ENCODE measurements around the gene ZRANB2. TPM values are rescaled to one million over a fixed set of nuclear protein-coding genes. Genes with fewer than 3 reads are reported as not detected.

The ZRANB2 gene
- total RNA-seq, 2 donors from 2014 or later = 55.7 to 56.0 TPM

DNA sequence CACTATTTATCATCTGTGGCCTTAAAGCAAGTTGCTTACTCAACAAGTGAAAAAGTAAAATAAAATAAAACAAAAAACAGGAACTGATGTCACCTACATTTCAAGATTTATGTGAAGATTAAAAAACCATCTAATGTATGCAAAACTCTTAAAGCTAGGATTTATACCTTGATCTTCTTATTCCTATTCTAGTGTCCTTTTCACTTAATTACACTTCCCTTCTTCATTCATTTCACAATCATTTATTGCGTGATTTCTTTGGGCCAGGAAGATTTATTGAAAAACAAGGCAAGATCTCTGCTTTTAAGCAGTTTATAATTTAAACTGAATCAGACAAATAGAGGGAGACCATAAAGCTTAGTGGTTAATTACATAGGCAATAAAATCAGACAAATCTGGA lies 51.9 kb downstream of the ZRANB2 start:
- peaks cover 0 to 3% (median 0%) of the 10 kb centered on the region in 3 donors for H3K9me3 ChIP-seq
- no peaks in the 10 kb centered on the region for H3K36me3 ChIP-seq (replicated peaks in 1 of 2; ENCODE audit: insufficient read depth in 1 of 2, low read depth in 2 of 2)
- no peaks in the 10 kb centered on the region for H3K27me3 ChIP-seq
- no peak overlapping the region for H3K27ac ChIP-seq
- H3K4me1 ChIP-seq = no peaks in the 10 kb centered on the region
- DNase-seq (no peak), ATAC-seq (no peak)
- H3K4me3 ChIP-seq = no peak overlapping the region
- TF ChIP-seq, protein P1, sequence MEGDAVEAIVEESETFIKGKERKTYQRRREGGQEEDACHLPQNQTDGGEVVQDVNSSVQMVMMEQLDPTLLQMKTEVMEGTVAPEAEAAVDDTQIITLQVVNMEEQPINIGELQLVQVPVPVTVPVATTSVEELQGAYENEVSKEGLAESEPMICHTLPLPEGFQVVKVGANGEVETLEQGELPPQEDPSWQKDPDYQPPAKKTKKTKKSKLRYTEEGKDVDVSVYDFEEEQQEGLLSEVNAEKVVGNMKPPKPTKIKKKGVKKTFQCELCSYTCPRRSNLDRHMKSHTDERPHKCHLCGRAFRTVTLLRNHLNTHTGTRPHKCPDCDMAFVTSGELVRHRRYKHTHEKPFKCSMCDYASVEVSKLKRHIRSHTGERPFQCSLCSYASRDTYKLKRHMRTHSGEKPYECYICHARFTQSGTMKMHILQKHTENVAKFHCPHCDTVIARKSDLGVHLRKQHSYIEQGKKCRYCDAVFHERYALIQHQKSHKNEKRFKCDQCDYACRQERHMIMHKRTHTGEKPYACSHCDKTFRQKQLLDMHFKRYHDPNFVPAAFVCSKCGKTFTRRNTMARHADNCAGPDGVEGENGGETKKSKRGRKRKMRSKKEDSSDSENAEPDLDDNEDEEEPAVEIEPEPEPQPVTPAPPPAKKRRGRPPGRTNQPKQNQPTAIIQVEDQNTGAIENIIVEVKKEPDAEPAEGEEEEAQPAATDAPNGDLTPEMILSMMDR (IDR thresholded peaks at IDR 0.05) = no peak
- TF ChIP-seq POLR2A (IDR thresholded peaks at IDR 0.05) = no peak
- intact Hi-C loops (cut with DNase I) = no loop called here
- 85 to 98% methylated on average over 1 of the region's 1 CpG for WGBS, 2 donors

DNA sequence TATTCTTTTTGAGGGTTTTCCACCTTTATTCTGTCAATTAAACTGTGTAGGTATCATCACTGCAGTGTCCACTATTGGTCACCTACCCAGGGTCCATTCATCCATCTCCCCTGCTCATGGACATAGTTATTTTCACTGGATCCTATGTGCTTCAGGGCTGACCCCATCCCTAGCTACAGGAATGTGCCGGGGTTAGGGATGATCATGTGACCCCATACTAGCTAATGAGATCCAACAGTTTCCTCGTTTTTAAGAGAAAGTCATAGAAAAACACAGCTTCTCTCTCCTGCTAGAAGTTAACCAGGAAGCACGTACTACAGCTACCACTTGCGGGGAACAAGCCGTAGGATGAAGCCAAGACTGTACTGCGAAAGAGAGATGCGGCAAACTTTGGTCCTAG lies 52.8 kb downstream of the ZRANB2 start:
- intact Hi-C loops (cut with DNase I) = no loop called here
- DNase-seq (no peak), ATAC-seq (no peak)
- H3K27me3 ChIP-seq = no peaks in the 10 kb centered on the region
- peaks cover 0 to 3% (median 0%) of the 10 kb centered on the region in 3 donors for H3K9me3 ChIP-seq
- H3K36me3 ChIP-seq (replicated peaks in 1 of 2; ENCODE audit: insufficient read depth in 1 of 2, low read depth in 2 of 2) = no peaks in the 10 kb centered on the region
- H3K27ac ChIP-seq = no peak overlapping the region
- TF ChIP-seq, protein P1 (IDR thresholded peaks at IDR 0.05) = no peak
- no peak for TF ChIP-seq POLR2A (IDR thresholded peaks at IDR 0.05)
- H3K4me3 ChIP-seq = no peak overlapping the region
- WGBS, 2 donors = 86 to 90% methylated on average over 7 of the region's 7 CpGs
- H3K4me1 ChIP-seq = no peaks in the 10 kb centered on the region

DNA sequence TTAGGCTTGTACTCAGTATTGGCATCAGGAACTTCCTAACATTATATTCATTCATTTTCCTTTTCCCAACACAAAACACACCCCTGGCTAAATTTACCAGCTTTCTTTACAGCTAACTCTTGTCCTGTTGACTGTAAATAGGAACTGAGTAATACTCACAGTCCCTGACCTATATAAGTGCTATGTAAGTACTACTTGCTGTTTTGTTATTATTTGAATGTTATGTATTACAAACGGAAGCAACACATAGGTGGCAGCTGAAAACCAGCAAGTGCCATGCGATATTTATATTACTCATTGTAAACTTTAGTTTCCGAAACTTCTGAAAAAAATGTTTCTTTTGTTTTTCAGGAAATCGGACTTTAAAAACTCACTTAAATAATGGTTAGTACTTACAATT lies 54.7 kb downstream of the ZRANB2 start:
- WGBS, 2 donors = 81 to 88% methylated on average over 4 of the region's 4 CpGs
- DNase-seq (no peak), ATAC-seq (no peak)
- TF ChIP-seq, protein P1 (IDR thresholded peaks at IDR 0.05) = no peak
- TF ChIP-seq POLR2A (IDR thresholded peaks at IDR 0.05) = no peak
- Histone ChIP-seq H3K27me3 (no peaks in the 10 kb centered on the region), H3K9me3 (peaks cover 0 to 3% (median 0%) of the 10 kb centered on the region in 3 donors), H3K4me3 (no peak overlapping the region), H3K4me1 (no peaks in the 10 kb centered on the region), H3K27ac (no peak overlapping the region), H3K36me3 (replicated peaks in 1 of 2; ENCODE audit: insufficient read depth in 1 of 2, low read depth in 2 of 2) (no peaks in the 10 kb centered on the region)
- intact Hi-C loops (cut with DNase I) = no loop called here

DNA sequence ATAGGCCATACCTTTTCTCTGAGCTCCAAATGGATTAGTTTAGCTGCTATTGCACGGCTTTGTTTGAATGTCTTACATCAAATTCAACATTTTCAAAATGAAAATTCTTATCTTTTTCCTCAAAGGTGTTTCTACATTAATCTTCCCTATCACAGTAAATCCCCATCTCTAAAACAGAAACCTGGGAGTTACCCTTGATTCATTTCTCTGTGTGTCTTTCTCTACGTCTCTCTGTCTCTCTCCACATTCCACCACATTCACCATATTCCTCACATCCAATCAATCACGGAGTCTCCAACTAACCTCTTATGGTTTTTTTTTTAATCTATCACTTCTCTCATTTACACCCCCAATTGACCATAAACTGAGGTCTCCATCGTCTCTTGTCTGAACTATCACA lies 57.3 kb downstream of the ZRANB2 start:
- 79 to 90% methylated on average over 4 of the region's 4 CpGs for WGBS, 2 donors
- Histone ChIP-seq H3K27ac (no peak overlapping the region), H3K27me3 (no peaks in the 10 kb centered on the region), H3K36me3 (replicated peaks in 1 of 2; ENCODE audit: insufficient read depth in 1 of 2, low read depth in 2 of 2) (no peaks in the 10 kb centered on the region), H3K4me1 (no peaks in the 10 kb centered on the region), H3K4me3 (no peak overlapping the region), H3K9me3 (peaks cover 0 to 3% (median 0%) of the 10 kb centered on the region in 3 donors)
- intact Hi-C loops (cut with DNase I) = no loop called here
- DNase-seq (no peak), ATAC-seq (no peak)
- TF ChIP-seq, protein P1 (IDR thresholded peaks at IDR 0.05) = no peak
- no peak for TF ChIP-seq POLR2A (IDR thresholded peaks at IDR 0.05)

DNA sequence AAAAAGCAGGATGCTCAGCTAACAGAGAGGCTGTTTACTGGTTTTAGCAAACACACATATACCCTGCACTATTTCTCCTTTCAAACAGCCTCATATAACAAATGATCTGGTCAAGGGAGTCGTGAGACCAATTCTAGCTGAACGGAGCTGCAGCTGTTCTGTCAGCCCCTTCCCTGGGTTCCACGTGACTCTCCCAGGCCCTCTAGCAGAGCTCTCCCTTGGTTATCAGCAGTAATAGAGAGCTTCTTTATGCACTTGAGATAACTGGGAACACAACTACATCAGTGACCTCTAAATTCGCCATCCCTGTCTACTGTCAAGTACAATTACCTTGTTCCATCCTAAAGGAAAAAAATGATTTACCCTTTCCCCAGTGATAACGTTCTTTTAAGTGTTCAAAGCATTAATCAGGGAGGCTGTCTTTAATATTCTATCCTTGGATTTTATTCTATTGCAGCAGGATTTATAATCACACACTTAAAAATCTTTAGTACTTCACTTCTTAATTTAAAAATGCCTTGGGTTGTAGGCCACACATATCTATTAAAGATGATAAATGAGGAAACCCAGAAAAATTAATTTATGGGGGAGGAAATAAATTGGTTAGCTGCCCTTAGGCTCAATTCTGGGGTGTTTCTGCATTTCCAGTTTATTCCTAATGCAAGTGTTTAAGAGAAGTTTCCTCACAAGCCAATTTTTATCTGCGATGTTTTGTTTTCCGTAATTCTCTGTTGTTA lies 61.4 kb downstream of the ZRANB2 start:
- no peaks in the 10 kb centered on the region for H3K4me1 ChIP-seq
- TF ChIP-seq POLR2A (IDR thresholded peaks at IDR 0.05) = no peak
- TF ChIP-seq, protein P1 (IDR thresholded peaks at IDR 0.05) = no peak

More for the DNA sequence above, 61.4 kb downstream of the ZRANB2 start:
- DNase-seq = no peak
- Histone ChIP-seq H3K4me3 (no peak overlapping the region), H3K36me3 (replicated peaks in 1 of 2; ENCODE audit: insufficient read depth in 1 of 2, low read depth in 2 of 2) (no peaks in the 10 kb centered on the region), H3K27me3 (no peaks in the 10 kb centered on the region), H3K27ac (no peak overlapping the region), H3K9me3 (no peaks in the 10 kb centered on the region)
- WGBS, 2 donors = 49 to 52% methylated on average over 7 of the region's 7 CpGs
- no peak for ATAC-seq
- intact Hi-C loops (cut with DNase I) = no loop called here

Data from body of pancreas (tissue), 4 donors.